K562 (cell line): ENCODE results near the gene CNNM4. TPM values are rescaled to one million over a fixed set of nuclear protein-coding genes. Genes with fewer than 3 reads are reported as not detected.

Experiments used
- ATAC-seq: fragments of 200-7000 bp; cut with Tn5 transposase; 3 replicates; pipeline ENCODE4 v1.9.1; 2020; ENCODE audit warnings: moderate library complexity
- BruUV-seq: library from RNA; stranded (reverse); fragments of 400-500 nt; replicated peaks from 2 replicates; lab custom pipeline; 2021; lab: Mats Ljungman, UMichigan
- CTCF ChIA-PET: fragments of 300-600 bp; formaldehyde crosslinking; extraction: SDS; loops from one replicate; lab custom pipeline; 2021; ENCODE audit warnings: low intra/inter-chr PET ratio; lab: Yijun Ruan, JAX
- POLR2A ChIA-PET: fragments of 300-600, 350-650 bp; sonication (Branson Sonifier 250); formaldehyde crosslinking; extraction: SDS; loops from one replicate; lab custom pipeline; 2021; ENCODE audit warnings: antibody characterized with exemption, inconsistent platforms; lab: Yijun Ruan, JAX
- DNase-seq, 4 experiments: peaks; one replicate each; pipeline versions ENCODE4 v3.0.0 to v3.0.0-alpha.2; 2011 to 2018; ENCODE audit warnings: low spot score in 3 of 4, mixed read lengths in 3 of 4; ENCODE audit errors: extremely low read depth in 1 of 4
- FAIRE-seq: peaks from 2 replicates; lab custom pipeline; 2011; peaks lifted over from hg19 to GRCh38; lab: Jason Lieb, UNC
- H2AFZ ChIP-seq: 2 replicates; pipeline ENCODE4 v1.6.0; 2011; ENCODE audit warnings: low read depth, low read length, control low read depth, inconsistent platforms
- H3K27ac ChIP-seq: fragments of 200-600 bp; 3 replicates; pipeline ENCODE4 v1.8.0; 2011; ENCODE audit warnings: low read depth, mild to moderate bottlenecking, control low read depth, inconsistent platforms, low read length, moderate library complexity, mixed read lengths; ENCODE audit errors: extremely low read depth
- H3K27me3 ChIP-seq, 2 experiments: fragments of 300-600 bp in 1 of 2; 2 replicates in 1 of 2; 3 replicates in 1 of 2; pipeline versions ENCODE4 v1.6.0 to v1.8.0; 2011; ENCODE audit warnings: inconsistent platforms in 2 of 2, low read length in 2 of 2, mild to moderate bottlenecking in 1 of 2, mixed read lengths in 1 of 2, moderate library complexity in 1 of 2; ENCODE audit not compliant: control insufficient read depth in 2 of 2, insufficient read depth in 2 of 2
- H3K36me3 ChIP-seq: fragments of 300-600 bp; 3 replicates; pipeline ENCODE4 v1.8.0; 2011; ENCODE audit warnings: mild to moderate bottlenecking, low read length, inconsistent platforms; ENCODE audit not compliant: control insufficient read depth, insufficient read depth
- H3K4me1 ChIP-seq, 2 experiments: fragments of 200-600 bp in 1 of 2; replicated peaks in 1 of 2; 2 replicates in 1 of 2; 3 replicates in 1 of 2; pipeline versions ENCODE4 v1.5.1 to v1.8.0; 2011; ENCODE audit warnings: inconsistent platforms in 2 of 2, low read length in 2 of 2, mild to moderate bottlenecking in 1 of 2, mixed read lengths in 1 of 2, moderate library complexity in 1 of 2; ENCODE audit not compliant: control insufficient read depth in 2 of 2, insufficient read depth in 2 of 2
- H3K4me2 ChIP-seq: 2 replicates; pipeline ENCODE4 v1.6.1; 2011; ENCODE audit warnings: low read length, control low read depth, inconsistent platforms, mixed read lengths; ENCODE audit not compliant: insufficient read depth
- H3K4me3 ChIP-seq: fragments of 200-600 bp; sonication (generic), shearing (Covaris generic); 2 replicates; pipeline ENCODE4 v1.5.1; 2016; ENCODE audit warnings: control low read depth, inconsistent platforms
- H3K79me2 ChIP-seq: fragments of 200-600 bp; 3 replicates; pipeline ENCODE4 v1.8.0; 2011; ENCODE audit warnings: low read length, inconsistent platforms; ENCODE audit not compliant: control insufficient read depth, insufficient read depth
- H3K9ac ChIP-seq, 2 experiments: 2 replicates each; pipeline versions ENCODE4 v1.6.0 to v1.6.1; 2011; ENCODE audit warnings: low read depth in 2 of 2, low read length in 2 of 2, control low read depth in 1 of 2, inconsistent platforms in 1 of 2, mild to moderate bottlenecking in 1 of 2, mixed read lengths in 1 of 2; ENCODE audit not compliant: insufficient read depth in 1 of 2
- H3K9me1 ChIP-seq: one replicate; pipeline ENCODE4 v1.6.0; 2011; ENCODE audit warnings: inconsistent platforms, mild to moderate bottlenecking, low read length, moderate library complexity; ENCODE audit not compliant: control insufficient read depth, insufficient read depth
- H3K9me3 ChIP-seq: replicated peaks from 2 replicates; pipeline ENCODE4 v1.5.1; 2011; ENCODE audit warnings: low read depth, low read length, inconsistent platforms; ENCODE audit not compliant: control insufficient read depth, insufficient read depth
- H4K20me1 ChIP-seq: replicated peaks from 2 replicates; pipeline ENCODE4 v1.6.1; 2011; ENCODE audit warnings: low read length, inconsistent platforms, mixed read lengths; ENCODE audit not compliant: control insufficient read depth, insufficient read depth
- C11orf30 ChIP-seq: fragments of 450-650 bp; IDR thresholded peaks from 2 replicates; pipeline ENCODE4 v1.6.1; 2016; ENCODE audit warnings: low read depth, mild to moderate bottlenecking
- ZNF316 ChIP-seq: fragments of 450-650 bp; IDR thresholded peaks from 2 replicates; pipeline ENCODE4 v1.6.1; 2016
- WGBS: fragments of 100-300 bp; shearing (Covaris generic); methylation state at CpG from one replicate; pipeline ENCODE4 v1.1.6; 2016; ENCODE audit warnings: low coverage, mixed read lengths; ENCODE audit not compliant: insufficient coverage; ENCODE audit errors: missing lambda C conversion rate; 5-methylcytosine and 5-hydroxymethylcytosine counted together
- in situ Hi-C: fragments of 300-500 bp; cut with MboI; formaldehyde crosslinking; loops from 4 replicates; pipeline ENCODE4 v1.15.0; 2018; ENCODE audit warnings: inconsistent platforms, mixed read lengths
- intact Hi-C: fragments of 100-400 bp; cut with micrococcal nuclease; formaldehyde crosslinking; loops from 2 replicates; pipeline ENCODE4 v1.14.2; 2022
- polyA plus RNA-seq, 8 experiments: library from polyadenylated mRNA; depleted of rRNA in 4 of 8; stranded (reverse) in 5 of 8; unstranded in 3 of 8; fragments of >200 nt; fragmentation: Nextera tagmentation in 2 of 8; fragmentation: Illumina TruSeq in 1 of 8; extraction: Ambion mirVana in 2 of 8; extraction: Trizol in 1 of 8; gene quantifications; 2 replicates each; pipeline versions ENCODE4 v1.2.1 to v1.2.3, GENCODE V29; 2011 to 2014; ENCODE audit warnings: inconsistent platforms in 1 of 8, missing spikeins in 1 of 8
- total RNA-seq, 7 experiments: library from RNA; depleted of rRNA in 6 of 7; stranded (reverse); fragments of >200 nt in 6 of 7; fragmentation: Illumina TruSeq in 2 of 7; extraction: Trizol in 2 of 7; gene quantifications; 2 replicates each; pipeline versions ENCODE4 v1.2.1 to v1.2.3, GENCODE V29; 2011 to 2021; ENCODE audit warnings: low replicate concordance in 1 of 7
- TF ChIP-seq, protein P1 (sequence below): fragments of 450-650 bp; IDR thresholded peaks from 2 replicates; pipeline ENCODE4 v1.7.1; 2018; ENCODE audit warnings: mild to moderate bottlenecking, low read depth; ENCODE audit not compliant: partially characterized antibody

The CNNM4 gene
- total and polyA plus RNA-seq, 9 of the 15 experiments (the other 6 are each of a cell fraction or from before 2014, with no cell fraction given) = 0.96 to 6.3 (median 2.8) TPM

DNA sequence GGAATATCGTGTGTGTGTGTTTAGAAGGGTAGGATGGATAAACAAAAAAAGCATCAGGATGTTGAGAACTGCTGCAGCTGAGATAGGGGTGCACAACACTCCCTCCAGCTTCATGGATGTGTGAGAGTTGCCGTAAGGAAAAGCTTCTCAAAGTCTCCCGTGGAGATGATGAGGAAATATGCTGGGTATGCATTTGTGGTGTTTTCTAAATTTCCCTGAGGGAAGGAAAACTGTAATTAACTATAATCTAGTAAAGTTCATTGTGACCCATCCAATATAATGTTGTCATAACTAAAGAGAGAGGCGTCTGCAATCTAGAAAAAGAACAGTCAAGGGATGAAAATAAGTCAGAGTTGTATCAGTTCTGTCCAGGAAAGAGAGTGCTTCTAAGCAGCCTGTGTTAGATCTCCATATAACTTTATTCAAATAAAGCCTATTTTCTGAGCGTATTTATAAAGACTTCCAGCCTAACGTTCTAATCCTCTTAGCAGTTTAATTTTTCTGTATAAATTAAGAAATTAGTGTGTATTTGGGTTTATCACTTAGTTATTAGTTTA, 13.6 kb upstream of the CNNM4 start:
- H3K4me2 ChIP-seq = no peak overlapping the region
- H2AFZ ChIP-seq = no peak overlapping the region; the same call in 1 of the 2 replicates
- H3K27me3 ChIP-seq = 0 out of 5 replicates have a peak, but pooled peaks cover 0 to 4% of the 10 kb centered on the region in 2 experiments
- H3K79me2 ChIP-seq = no peaks in the 10 kb centered on the region
- no peak overlapping the region for H3K27ac ChIP-seq
- no peaks in the 10 kb centered on the region for H4K20me1 ChIP-seq
- no peaks in the 10 kb centered on the region for H3K9me3 ChIP-seq
- in situ Hi-C loops (no loop called here), intact Hi-C loops (no loop called here)
- no peak overlapping the region for H3K4me3 ChIP-seq
- ATAC-seq (no peak), DNase-seq (no peak), FAIRE-seq (no peak)
- WGBS = 21% methylated on average over 6 of the region's 6 CpGs
- H3K9ac ChIP-seq = no peak overlapping the region
- POLR2A ChIA-PET = interaction anchor here (0.5 kb wide), 1 partner anchor 21 kb away, joined by 3 read pairs; no protein-coding TSS in a partner anchor
- TF ChIP-seq C11orf30 (peak; percentile 40; the same call in 1 of the 2 replicates), ZNF316 (peak; percentile 58)
- TF ChIP-seq, protein P1, sequence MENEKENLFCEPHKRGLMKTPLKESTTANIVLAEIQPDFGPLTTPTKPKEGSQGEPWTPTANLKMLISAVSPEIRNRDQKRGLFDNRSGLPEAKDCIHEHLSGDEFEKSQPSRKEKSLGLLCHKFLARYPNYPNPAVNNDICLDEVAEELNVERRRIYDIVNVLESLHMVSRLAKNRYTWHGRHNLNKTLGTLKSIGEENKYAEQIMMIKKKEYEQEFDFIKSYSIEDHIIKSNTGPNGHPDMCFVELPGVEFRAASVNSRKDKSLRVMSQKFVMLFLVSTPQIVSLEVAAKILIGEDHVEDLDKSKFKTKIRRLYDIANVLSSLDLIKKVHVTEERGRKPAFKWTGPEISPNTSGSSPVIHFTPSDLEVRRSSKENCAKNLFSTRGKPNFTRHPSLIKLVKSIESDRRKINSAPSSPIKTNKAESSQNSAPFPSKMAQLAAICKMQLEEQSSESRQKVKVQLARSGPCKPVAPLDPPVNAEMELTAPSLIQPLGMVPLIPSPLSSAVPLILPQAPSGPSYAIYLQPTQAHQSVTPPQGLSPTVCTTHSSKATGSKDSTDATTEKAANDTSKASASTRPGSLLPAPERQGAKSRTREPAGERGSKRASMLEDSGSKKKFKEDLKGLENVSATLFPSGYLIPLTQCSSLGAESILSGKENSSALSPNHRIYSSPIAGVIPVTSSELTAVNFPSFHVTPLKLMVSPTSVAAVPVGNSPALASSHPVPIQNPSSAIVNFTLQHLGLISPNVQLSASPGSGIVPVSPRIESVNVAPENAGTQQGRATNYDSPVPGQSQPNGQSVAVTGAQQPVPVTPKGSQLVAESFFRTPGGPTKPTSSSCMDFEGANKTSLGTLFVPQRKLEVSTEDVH = no peak
- H3K36me3 ChIP-seq = no peaks in the 10 kb centered on the region
- peaks cover 3 to 6% of the 10 kb centered on the region in 2 experiments; a peak in 3 of 5 replicates for H3K4me1 ChIP-seq
- BruUV-seq = no TSS peak
- CTCF ChIA-PET = no interaction called here
- H3K9me1 ChIP-seq = no peaks in the 10 kb centered on the region
